NCI-H187 (cell line): ENCODE measurements around the gene INSYN2B.
"Not testable (repeated sequence)": the region's sequence is repeated elsewhere in the genome, so short reads cannot be mapped to it uniquely, and the experiment has no call there.

Source experiments
- DNase-seq, 2 experiments: peaks; one replicate each; lab custom pipeline; 2025; lab: John Stamatoyannopoulos, UW

INSYN2B gene

GRCh38 chr5:169848271-169848670, 132.0 kb downstream of the INSYN2B start:
- DNase-seq: no peak

DNA sequence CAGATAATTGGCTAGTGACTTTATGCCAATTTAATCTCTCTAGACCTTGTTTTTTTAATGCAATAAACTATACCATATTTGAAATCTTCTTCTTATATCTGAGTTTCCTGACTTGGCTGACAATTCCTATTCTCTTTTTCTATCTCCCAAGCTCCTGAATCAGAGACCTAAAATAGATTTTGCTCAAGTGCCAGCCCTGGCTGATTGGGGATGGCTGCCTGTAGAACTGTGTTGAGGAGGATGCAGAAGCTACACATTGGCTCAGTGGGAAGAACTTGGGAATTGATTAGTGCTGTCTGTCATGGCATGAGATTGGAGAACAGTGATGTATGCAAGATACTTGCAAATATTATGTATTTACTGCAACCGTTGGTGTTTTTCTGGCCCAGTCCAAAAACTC, 132.8 kb downstream of the INSYN2B start:
- DNase-seq: no peak

DNA sequence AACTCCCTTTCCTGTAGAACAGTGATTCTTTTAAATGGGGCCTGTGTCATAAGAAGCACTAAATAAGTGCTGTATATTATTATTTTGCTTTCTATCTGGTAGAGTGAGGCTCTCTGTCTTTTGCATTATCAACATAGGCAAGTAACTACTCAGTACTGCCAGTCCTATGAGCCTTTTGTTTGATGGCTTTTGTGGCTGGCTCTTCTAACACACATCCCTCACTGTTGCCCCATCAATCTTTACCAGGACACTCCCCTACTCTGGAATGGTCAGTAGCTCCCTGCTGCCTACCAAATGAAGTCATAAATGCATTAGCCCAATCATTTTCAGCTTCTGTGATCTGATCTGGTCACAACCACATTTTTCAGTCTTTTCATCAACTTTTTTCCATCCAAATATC, 137.6 kb downstream of the INSYN2B start:
- no peak for DNase-seq

DNA sequence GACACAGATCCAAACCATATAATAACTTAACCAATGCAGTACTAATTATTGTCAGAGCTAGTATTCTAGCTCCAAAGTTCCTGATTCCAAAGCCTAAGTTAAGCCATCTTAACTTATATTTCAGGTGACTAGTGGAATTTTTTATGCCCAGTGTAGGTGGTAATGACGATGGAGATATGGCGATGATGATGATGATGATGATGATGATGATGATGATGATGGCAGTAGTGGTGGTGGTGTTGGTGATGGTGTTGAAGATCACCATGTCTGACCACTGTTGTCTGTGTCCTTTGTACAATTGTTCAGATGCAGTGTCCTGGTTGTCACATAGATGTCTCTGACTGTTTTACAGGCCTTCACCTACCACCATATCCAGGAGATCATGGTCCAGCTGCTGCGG, 139.9 kb downstream of the INSYN2B start:
- DNase-seq: no peak

GRCh38 chr5:169838688-169839087, 141.6 kb downstream of the INSYN2B start:
- no peak for DNase-seq

GRCh38 chr5:169837686-169838085, 142.6 kb downstream of the INSYN2B start:
- DNase-seq: no peak

DNA sequence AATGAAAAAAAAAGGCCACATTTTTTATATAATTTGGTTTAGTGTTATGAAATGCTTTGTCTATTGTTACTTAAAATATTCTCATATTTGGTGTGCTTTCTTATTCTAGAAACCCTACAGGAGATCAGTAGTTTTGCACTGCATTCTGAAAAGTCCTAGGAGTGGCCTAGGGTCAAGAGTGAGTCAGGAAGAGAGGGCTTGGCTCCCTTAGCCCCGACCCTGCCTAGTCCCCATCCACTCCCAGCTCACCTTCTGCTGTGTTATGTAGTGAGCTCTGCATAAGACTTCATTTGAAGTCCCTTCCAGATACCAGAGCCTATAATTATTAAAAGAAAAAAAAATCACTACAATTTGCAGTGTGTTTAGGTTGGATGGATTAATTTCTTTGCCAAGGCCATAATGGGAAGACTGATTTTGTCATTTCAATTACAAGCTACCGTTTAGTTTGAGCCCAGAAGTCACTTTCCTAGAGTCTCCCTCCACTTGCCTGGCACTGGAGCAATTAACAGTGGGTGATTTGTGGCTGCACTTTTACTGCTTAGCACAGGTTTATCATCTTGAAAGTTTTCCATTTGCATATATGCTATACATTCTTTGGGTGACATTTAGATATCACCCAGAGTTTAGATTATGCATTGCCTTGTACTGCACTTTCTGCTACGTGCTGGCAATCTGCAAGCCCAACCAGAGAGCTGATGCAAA, 143.3 kb downstream of the INSYN2B start:
- DNase-seq: no peak

DNA sequence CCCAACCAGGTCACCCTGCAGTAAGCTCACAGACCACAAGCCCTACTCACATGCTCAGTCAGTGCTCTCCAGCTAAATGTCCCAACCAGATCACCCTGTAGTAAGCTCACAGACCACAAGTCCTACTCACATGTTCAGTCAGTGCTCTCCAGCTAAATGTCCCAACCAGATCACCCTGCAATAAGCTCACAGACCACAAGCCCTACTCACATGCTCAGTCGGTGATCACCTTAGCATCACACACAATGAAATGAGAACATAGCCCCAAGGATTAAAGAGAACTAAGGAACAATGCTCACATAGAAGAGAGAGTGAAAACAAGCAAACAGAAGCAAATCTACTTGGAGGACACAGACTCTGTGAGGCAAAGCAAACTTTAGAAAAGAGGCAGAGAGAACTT, 145.8 kb downstream of the INSYN2B start:
- not testable (repeated sequence) for DNase-seq

- DNase-seq: not testable (repeated sequence)
These were observed 146.5 kb downstream of the INSYN2B start for GRCh38 chr5:169833681-169834292.

GRCh38 chr5:169832845-169833244, 147.4 kb downstream of the INSYN2B start:
- no peak for DNase-seq

- no peak for DNase-seq
These were observed 148.0 kb downstream of the INSYN2B start for GRCh38 chr5:169832304-169832703.

DNA sequence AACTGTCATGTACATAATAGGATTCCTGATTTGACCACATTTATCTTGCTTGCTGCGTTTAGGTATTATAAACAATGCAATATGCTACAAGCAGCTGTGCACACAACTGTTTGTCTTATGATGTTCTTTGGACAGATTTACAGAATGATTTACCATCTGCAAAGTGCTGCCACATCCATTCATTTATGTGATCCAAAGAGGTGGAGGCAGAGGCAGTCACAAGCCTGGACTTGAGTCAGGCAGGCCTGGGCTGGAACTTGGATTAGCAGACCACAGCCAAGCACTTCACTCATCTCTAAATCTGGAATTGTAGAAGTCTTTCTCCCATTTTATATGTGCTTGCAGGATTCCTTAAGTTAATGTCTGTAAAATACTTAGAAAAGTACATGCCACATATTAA, 149.0 kb downstream of the INSYN2B start:
- peak in 1 of 2 experiments; percentile 2 for DNase-seq

GRCh38 chr5:169828385-169828784, 151.9 kb downstream of the INSYN2B start:
- no peak for DNase-seq

DNA sequence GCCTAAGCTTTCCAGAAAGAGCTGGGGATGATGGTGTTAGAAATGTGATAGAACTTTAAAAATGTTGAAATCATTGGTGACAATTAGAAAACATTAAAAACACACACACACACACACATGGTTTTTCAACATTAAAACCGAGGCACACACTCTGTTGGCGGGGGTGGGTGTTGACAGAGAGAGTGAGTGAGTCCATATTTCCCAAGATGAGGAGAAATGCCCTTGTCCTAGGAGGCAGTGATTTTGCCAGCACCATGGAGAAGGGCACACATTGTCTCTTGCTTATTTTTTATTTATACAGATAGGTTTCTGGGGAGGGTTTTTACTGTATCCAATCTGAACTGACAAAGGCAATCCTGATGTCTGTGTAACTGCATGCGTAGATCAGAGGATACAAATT, 152.5 kb downstream of the INSYN2B start:
- no peak for DNase-seq

GRCh38 chr5:169826618-169827017, 153.7 kb downstream of the INSYN2B start:
- DNase-seq: no peak

GRCh38 chr5:169817031-169817430, 163.3 kb downstream of the INSYN2B start:
- no peak for DNase-seq

GRCh38 chr5:169814522-169814921, 165.8 kb downstream of the INSYN2B start:
- DNase-seq: no peak
